B cell (primary cell): ENCODE data around the gene FFAR4. TPM values are rescaled to one million over a fixed set of nuclear protein-coding genes. Genes with fewer than 3 reads are reported as not detected.

ENCODE experiments used
- ATAC-seq: fragments of 200-7000 bp; cut with Tn5 transposase; one replicate; pipeline ENCODE4 v1.10.0; 2021; ENCODE audit warnings: low read depth, mild to moderate bottlenecking, moderate number of reproducible peaks, moderate library complexity
- CTCF ChIA-PET: fragments of 350-600 bp; sonication (Branson Sonifier 250); formaldehyde crosslinking; loops from one replicate; lab custom pipeline; 2021; ENCODE audit warnings: antibody characterized with exemption, inconsistent platforms; lab: Charles Lee
- POLR2A ChIA-PET: fragments of 350-600 bp; sonication (Branson Sonifier 250); formaldehyde crosslinking; loops from one replicate; lab custom pipeline; 2021; ENCODE audit warnings: antibody characterized with exemption; lab: Charles Lee
- DNase-seq: peaks from one replicate; pipeline ENCODE4 v3.0.0; 2013
- H2AFZ ChIP-seq: 2 replicates; pipeline ENCODE4 v1.6.1; 2012; ENCODE audit warnings: mild to moderate bottlenecking, low read depth, low read length; ENCODE audit not compliant: insufficient read depth, poor library complexity, severe bottlenecking
- H3K27ac ChIP-seq, 2 donors: 1 replicate in 1 of 2; 2 replicates in 1 of 2; pipeline ENCODE4 v1.5.1; 2012 to 2013; ENCODE audit warnings: low read length in 2 of 2, mild to moderate bottlenecking in 2 of 2, moderate library complexity in 1 of 2
- H3K27me3 ChIP-seq, 4 experiments: fragments of 200-600 bp in 1 of 4; sonication (generic) in 1 of 4; replicated peaks in 1 of 4; 1 replicate in 2 of 4; 2 replicates in 2 of 4; pipeline versions ENCODE4 v1.6.1 to v1.7.0; 2013 to 2016; ENCODE audit warnings: low read length in 3 of 4, mild to moderate bottlenecking in 2 of 4, mixed read lengths in 1 of 4, moderate library complexity in 1 of 4; ENCODE audit not compliant: insufficient read depth in 4 of 4, control insufficient read depth in 3 of 4; ENCODE audit errors: control extremely low read depth in 1 of 4
- H3K36me3 ChIP-seq, 2 experiments: replicated peaks in 1 of 2; 1 replicate in 1 of 2; 2 replicates in 1 of 2; pipeline versions ENCODE4 v1.6.1 to v1.7.1; 2013; ENCODE audit warnings: low read length in 1 of 2; ENCODE audit not compliant: insufficient read depth in 2 of 2, control insufficient read depth in 1 of 2; ENCODE audit errors: control extremely low read depth in 1 of 2, extremely low read depth in 1 of 2
- H3K4me1 ChIP-seq, 2 donors: fragments of 200-600 bp in 1 of 2; sonication (generic) in 1 of 2; 1 replicate in 1 of 2; 2 replicates in 1 of 2; pipeline versions ENCODE4 v1.5.1 to v1.6.1; 2013 to 2017; ENCODE audit warnings: low read length in 2 of 2; ENCODE audit not compliant: control insufficient read depth in 2 of 2, insufficient read depth in 2 of 2
- H3K4me2 ChIP-seq: replicated peaks from 2 replicates; pipeline ENCODE3; 2012; ENCODE audit warnings: mild to moderate bottlenecking, low read depth, low read length; ENCODE audit not compliant: poor library complexity, severe bottlenecking
- H3K4me3 ChIP-seq, 5 experiments: fragments of 200-600 bp in 1 of 5; sonication (generic) in 1 of 5; 1 replicate in 3 of 5; 2 replicates in 2 of 5; pipeline versions ENCODE4 v1.5.1 to v1.7.0; 2011 to 2016; ENCODE audit warnings: low read length in 4 of 5, mild to moderate bottlenecking in 4 of 5, low read depth in 2 of 5, control low read depth in 1 of 5, moderate library complexity in 1 of 5; ENCODE audit not compliant: insufficient read depth in 1 of 5; ENCODE audit errors: control extremely low read depth in 1 of 5, extremely low read depth in 1 of 5
- H3K79me2 ChIP-seq: fragments of 200-600 bp; sonication (generic); one replicate; pipeline ENCODE4 v1.6.0; 2016; ENCODE audit warnings: low read length; ENCODE audit not compliant: control insufficient read depth, insufficient read depth
- H3K9ac ChIP-seq: fragments of 200-600 bp; sonication (generic); 2 replicates; pipeline ENCODE4 v1.6.1; 2017; ENCODE audit warnings: mild to moderate bottlenecking, low read length, moderate library complexity
- H3K9me3 ChIP-seq, 3 donors: one replicate each; pipeline versions ENCODE4 v1.6.1 to v1.7.1; 2013; ENCODE audit warnings: low read length in 2 of 3; ENCODE audit not compliant: control insufficient read depth in 2 of 3, insufficient read depth in 1 of 3; ENCODE audit errors: control extremely low read depth in 1 of 3
- H4K20me1 ChIP-seq: 2 replicates; pipeline ENCODE4 v1.6.0; 2012; ENCODE audit warnings: mild to moderate bottlenecking, low read length; ENCODE audit not compliant: insufficient read depth, control insufficient read depth, poor library complexity, severe bottlenecking
- H3K27ac Mint-ChIP-seq: one replicate; pipeline ENCODE4 v1.8.0; 2021; ENCODE audit warnings: mixed read lengths
- H3K27me3 Mint-ChIP-seq: one replicate; pipeline ENCODE4 v1.8.0; 2021; ENCODE audit warnings: mixed read lengths
- H3K4me1 Mint-ChIP-seq: one replicate; pipeline ENCODE4 v1.8.0; 2021; ENCODE audit warnings: mixed read lengths
- H3K4me3 Mint-ChIP-seq: one replicate; pipeline ENCODE4 v1.8.0; 2021; ENCODE audit warnings: mixed read lengths
- H3K9me3 Mint-ChIP-seq: one replicate; pipeline ENCODE4 v1.8.0; 2022; ENCODE audit warnings: mixed read lengths; ENCODE audit not compliant: insufficient read depth
- EZH2 ChIP-seq: IDR thresholded peaks from 2 replicates; pipeline ENCODE4 v1.6.1; 2012; ENCODE audit warnings: borderline replicate concordance, low read depth, mild to moderate bottlenecking, moderate library complexity, low read length; ENCODE audit not compliant: insufficient read depth, poor library complexity, severe bottlenecking
- WGBS: methylation state at CpG from one replicate; pipeline ENCODE4 v1.1.5; 2013; ENCODE audit warnings: missing lambda C conversion rate; ENCODE audit not compliant: insufficient coverage; 5-methylcytosine and 5-hydroxymethylcytosine counted together
- intact Hi-C: fragments of 100-400 bp; cut with micrococcal nuclease; formaldehyde crosslinking; loops from one replicate; pipeline ENCODE4 v1.10.0; 2022
- polyA plus RNA-seq: library from polyadenylated mRNA; depleted of rRNA; stranded (reverse); fragments of >200 nt; gene quantifications from 2 replicates; pipeline ENCODE4 v1.2.3, GENCODE V29; 2012
- total RNA-seq, 2 donors: library from RNA; stranded (reverse); fragments of 120-200 nt in 1 of 2; gene quantifications; 1 replicate in 1 of 2; 2 replicates in 1 of 2; pipeline versions ENCODE4 v1.2.3 to v1.2.4, GENCODE V29; 2013 to 2022
- TF ChIP-seq, protein P1 (sequence below): fragments of 200-600 bp; IDR thresholded peaks from one replicate; pipeline ENCODE4 v1.8.0; 2022; ENCODE audit warnings: antibody characterized with exemption, mild to moderate bottlenecking

The FFAR4 gene
- total and polyA plus RNA-seq, 2 donors (not counting 1 experiment from before 2014, with no cell fraction given) = not detected

DNA sequence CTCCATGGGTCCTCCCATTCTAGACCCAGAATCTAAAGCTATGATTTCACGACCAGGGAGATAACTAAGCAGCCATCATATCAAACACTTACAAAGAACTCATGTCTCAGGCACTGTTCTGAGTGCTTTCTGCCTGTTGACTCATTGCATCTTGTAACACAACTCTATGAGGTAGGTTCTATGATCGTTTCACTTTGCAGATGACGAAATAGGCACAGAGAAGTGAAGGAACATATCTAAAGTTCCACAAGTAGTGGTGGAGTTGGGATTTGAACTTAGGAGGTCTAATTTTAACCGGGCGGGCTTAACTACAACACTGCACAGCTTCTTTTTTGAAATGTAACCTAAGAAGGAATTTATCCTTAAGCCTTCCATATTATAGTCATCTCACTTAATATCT, 31.7 kb downstream of the FFAR4 start:
- peaks cover 37% of the 10 kb centered on the region for H3K27me3 Mint-ChIP-seq
- intact Hi-C loops = no loop called here
- CTCF ChIA-PET = no interaction called here
- H3K4me1 ChIP-seq = no peaks in the 10 kb centered on the region
- H3K79me2 ChIP-seq = no peaks in the 10 kb centered on the region
- H3K36me3 ChIP-seq = no peaks in the 10 kb centered on the region
- H3K9ac ChIP-seq = no peak overlapping the region
- peaks cover 1% of the 10 kb centered on the region for H3K4me1 Mint-ChIP-seq
- ATAC-seq (no peak), DNase-seq (no peak)
- peaks cover 0 to 10% (median 4%) of the 10 kb centered on the region in 4 experiments for H3K27me3 ChIP-seq
- TF ChIP-seq EZH2 = no peak
- TF ChIP-seq, protein P1, sequence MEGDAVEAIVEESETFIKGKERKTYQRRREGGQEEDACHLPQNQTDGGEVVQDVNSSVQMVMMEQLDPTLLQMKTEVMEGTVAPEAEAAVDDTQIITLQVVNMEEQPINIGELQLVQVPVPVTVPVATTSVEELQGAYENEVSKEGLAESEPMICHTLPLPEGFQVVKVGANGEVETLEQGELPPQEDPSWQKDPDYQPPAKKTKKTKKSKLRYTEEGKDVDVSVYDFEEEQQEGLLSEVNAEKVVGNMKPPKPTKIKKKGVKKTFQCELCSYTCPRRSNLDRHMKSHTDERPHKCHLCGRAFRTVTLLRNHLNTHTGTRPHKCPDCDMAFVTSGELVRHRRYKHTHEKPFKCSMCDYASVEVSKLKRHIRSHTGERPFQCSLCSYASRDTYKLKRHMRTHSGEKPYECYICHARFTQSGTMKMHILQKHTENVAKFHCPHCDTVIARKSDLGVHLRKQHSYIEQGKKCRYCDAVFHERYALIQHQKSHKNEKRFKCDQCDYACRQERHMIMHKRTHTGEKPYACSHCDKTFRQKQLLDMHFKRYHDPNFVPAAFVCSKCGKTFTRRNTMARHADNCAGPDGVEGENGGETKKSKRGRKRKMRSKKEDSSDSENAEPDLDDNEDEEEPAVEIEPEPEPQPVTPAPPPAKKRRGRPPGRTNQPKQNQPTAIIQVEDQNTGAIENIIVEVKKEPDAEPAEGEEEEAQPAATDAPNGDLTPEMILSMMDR = no peak
- H2AFZ ChIP-seq = no peak overlapping the region
- H3K27ac ChIP-seq = no peak overlapping the region
- no peaks in the 10 kb centered on the region for H3K9me3 Mint-ChIP-seq
- H3K9me3 ChIP-seq = no peaks in the 10 kb centered on the region
- no peak overlapping the region for H3K4me3 Mint-ChIP-seq
- POLR2A ChIA-PET = no interaction called here
- 100% methylated on average over 2 of the region's 5 CpGs for WGBS
- H3K27ac Mint-ChIP-seq = no peak overlapping the region
- H3K4me3 ChIP-seq = no peak overlapping the region
- H4K20me1 ChIP-seq = no peaks in the 10 kb centered on the region
- no peak overlapping the region for H3K4me2 ChIP-seq

DNA sequence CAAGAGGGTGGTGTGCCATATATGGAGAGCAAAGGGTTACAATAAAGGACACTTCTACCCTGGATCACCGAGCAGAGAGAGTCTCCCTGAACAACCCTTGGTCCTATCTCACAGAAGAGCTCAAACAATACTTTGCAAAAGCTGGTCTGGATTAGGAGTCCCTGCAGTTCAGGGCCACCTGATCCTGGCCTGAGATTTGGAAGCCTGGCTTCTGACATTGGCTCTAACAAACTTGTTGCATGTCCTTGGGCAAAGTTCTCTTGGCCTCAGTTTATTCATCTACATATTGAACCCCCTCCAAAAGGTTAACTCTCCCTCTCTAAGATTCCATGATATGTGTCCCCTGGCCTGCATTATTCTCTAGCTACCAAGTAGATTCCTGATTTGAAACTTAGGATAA, 32.9 kb downstream of the FFAR4 start:
- H3K4me2 ChIP-seq = no peak overlapping the region
- no peak overlapping the region for H3K27ac ChIP-seq
- ATAC-seq = no peak
- H4K20me1 ChIP-seq = no peaks in the 10 kb centered on the region
- peaks cover 0 to 14% (median 5%) of the 10 kb centered on the region in 4 experiments for H3K27me3 ChIP-seq
- H2AFZ ChIP-seq = no peak overlapping the region
- Mint-ChIP-seq H3K4me3 (no peak overlapping the region), H3K27ac (no peak overlapping the region), H3K4me1 (peaks cover 1% of the 10 kb centered on the region), H3K9me3 (no peaks in the 10 kb centered on the region), H3K27me3 (peaks cover 42% of the 10 kb centered on the region)
- H3K4me1 ChIP-seq = no peaks in the 10 kb centered on the region
- no peak for DNase-seq
- no peaks in the 10 kb centered on the region for H3K36me3 ChIP-seq
- no peaks in the 10 kb centered on the region for H3K79me2 ChIP-seq
- H3K9me3 ChIP-seq = no peaks in the 10 kb centered on the region
- POLR2A ChIA-PET = no interaction called here
- 100% methylated on average over 1 of the region's 1 CpG for WGBS
- H3K9ac ChIP-seq = no peak overlapping the region
- no peak for TF ChIP-seq EZH2
- TF ChIP-seq, protein P1 = no peak
- CTCF ChIA-PET = interaction anchor here (1.3 kb wide), 1 partner anchor 9 kb away, joined by 3 read pairs; no protein-coding TSS in a partner anchor
- intact Hi-C loops = no loop called here
- H3K4me3 ChIP-seq = no peak overlapping the region
